GM23338 (cell line): Measurements from ENCODE around the gene SLC17A7. TPM values are rescaled to one million over a fixed set of nuclear protein-coding genes. Genes with fewer than 3 reads are reported as not detected.

ENCODE experiments used
- ATAC-seq: fragments of 200-7000 bp; cut with Tn5 transposase; 3 replicates; pipeline ENCODE4 v1.9.1; 2020
- DNase-seq: peaks from one replicate; pipeline ENCODE4 v3.0.0-alpha.2; 2015; ENCODE audit warnings: low spot score
- H2AFZ ChIP-seq: fragments of 200-600 bp; sonication (generic); 2 replicates; pipeline ENCODE4 v1.8.0; 2016; ENCODE audit warnings: antibody characterized with exemption, mild to moderate bottlenecking, moderate library complexity
- H3F3A ChIP-seq: fragments of 200-600 bp; sonication (generic); replicated peaks from 2 replicates; pipeline ENCODE4 v1.8.0; 2017; ENCODE audit warnings: antibody characterized with exemption, mixed run types, low read depth
- H3K27ac ChIP-seq: fragments of 200-600 bp; sonication (generic); 2 replicates; pipeline ENCODE4 v1.6.1; 2016; ENCODE audit warnings: low read depth
- H3K27me3 ChIP-seq: fragments of 200-600 bp; sonication (generic); 2 replicates; pipeline ENCODE4 v1.8.0; 2016; ENCODE audit warnings: mild to moderate bottlenecking, mixed run types, moderate library complexity; ENCODE audit not compliant: insufficient read depth
- H3K36me3 ChIP-seq: fragments of 200-600 bp; sonication (generic); 2 replicates; pipeline ENCODE4 v1.8.0; 2016; ENCODE audit warnings: mild to moderate bottlenecking; ENCODE audit not compliant: insufficient read depth
- H3K4me1 ChIP-seq: fragments of 200-600 bp; sonication (generic); 2 replicates; pipeline ENCODE4 v1.8.0; 2016; ENCODE audit warnings: mild to moderate bottlenecking, moderate library complexity; ENCODE audit not compliant: insufficient read depth
- H3K4me2 ChIP-seq: fragments of 200-600 bp; sonication (generic); 2 replicates; pipeline ENCODE4 v1.7.1; 2017; ENCODE audit warnings: mixed run types
- H3K4me3 ChIP-seq: fragments of 200-600 bp; sonication (generic); 2 replicates; pipeline ENCODE4 v1.6.1; 2016; ENCODE audit warnings: mixed run types
- H3K79me2 ChIP-seq: fragments of 200-600 bp; sonication (generic); replicated peaks from 2 replicates; pipeline ENCODE4 v1.8.0; 2017; ENCODE audit warnings: mild to moderate bottlenecking; ENCODE audit not compliant: insufficient read depth
- H3K9me2 ChIP-seq: fragments of 200-600 bp; sonication (generic); 2 replicates; pipeline ENCODE4 v1.8.0; 2017; ENCODE audit not compliant: insufficient read depth
- H4K20me1 ChIP-seq: fragments of 200-600 bp; sonication (generic); replicated peaks from 2 replicates; pipeline ENCODE4 v1.8.0; 2017; ENCODE audit warnings: mild to moderate bottlenecking; ENCODE audit not compliant: insufficient read depth
- H3K27ac Mint-ChIP-seq: 2 replicates; pipeline ENCODE4 v1.8.0; 2020; ENCODE audit warnings: inconsistent platforms, mild to moderate bottlenecking, moderate library complexity, mixed read lengths
- H3K27me3 Mint-ChIP-seq: 3 replicates; pipeline ENCODE4 v1.8.0; 2022; ENCODE audit warnings: low read depth, mild to moderate bottlenecking, moderate library complexity, mixed read lengths, inconsistent platforms; ENCODE audit not compliant: insufficient read depth, poor library complexity
- H3K36me3 Mint-ChIP-seq: 3 replicates; pipeline ENCODE4 v1.8.0; 2021; ENCODE audit warnings: low read depth, mild to moderate bottlenecking, inconsistent platforms, moderate library complexity, mixed read lengths
- H3K4me1 Mint-ChIP-seq: 3 replicates; pipeline ENCODE4 v1.8.0; 2020; ENCODE audit warnings: mild to moderate bottlenecking, inconsistent platforms, mixed read lengths
- H3K4me3 Mint-ChIP-seq: 3 replicates; pipeline ENCODE4 v1.8.0; 2021; ENCODE audit warnings: moderate library complexity, mild to moderate bottlenecking, inconsistent platforms, mixed read lengths
- H3K9me3 Mint-ChIP-seq: 3 replicates; pipeline ENCODE4 v1.8.0; 2020; ENCODE audit warnings: moderate library complexity, mild to moderate bottlenecking, inconsistent platforms, mixed read lengths
- CREB1 ChIP-seq: fragments of 250-450 bp; sonication (Bioruptor Pico); IDR thresholded peaks from 2 replicates; pipeline ENCODE4 v1.5.0; 2020; ENCODE audit warnings: low read depth, mild to moderate bottlenecking, moderate library complexity
- EZH2 ChIP-seq: fragments of 200-600 bp; sonication (generic); IDR thresholded peaks from one replicate; pipeline ENCODE4 v1.8.0; 2017; ENCODE audit warnings: antibody characterized with exemption, mild to moderate bottlenecking, low read depth; ENCODE audit not compliant: unreplicated experiment
- EZH2phosphoT487 ChIP-seq: fragments of 200-600 bp; sonication (generic); IDR thresholded peaks from one replicate; pipeline ENCODE4 v1.8.1; 2018; ENCODE audit warnings: antibody characterized with exemption; ENCODE audit not compliant: unreplicated experiment
- JUNB ChIP-seq: IDR thresholded peaks from one replicate; pipeline ENCODE4 v1.6.1; 2016; ENCODE audit warnings: antibody characterized with exemption; ENCODE audit not compliant: unreplicated experiment
- NANOG ChIP-seq: IDR thresholded peaks from 2 replicates; pipeline ENCODE4 v1.6.1; 2016; ENCODE audit warnings: antibody characterized with exemption, borderline replicate concordance
- POLR2AphosphoS5 ChIP-seq: IDR thresholded peaks from 2 replicates; pipeline ENCODE4 v1.6.1; 2016; ENCODE audit warnings: antibody characterized with exemption, low read depth
- REST ChIP-seq: IDR thresholded peaks from one replicate; pipeline ENCODE4 v1.6.1; 2018; ENCODE audit warnings: antibody characterized with exemption; ENCODE audit not compliant: unreplicated experiment
- STAT1 ChIP-seq: IDR thresholded peaks from one replicate; pipeline ENCODE4 v1.6.1; 2016; ENCODE audit warnings: antibody characterized with exemption; ENCODE audit not compliant: unreplicated experiment
- ZNF114 ChIP-seq: fragments of 250-450 bp; sonication (Bioruptor Pico); IDR thresholded peaks from 2 replicates; pipeline ENCODE4 v1.5.0; 2020; ENCODE audit warnings: mild to moderate bottlenecking, moderate library complexity
- ZNF331 ChIP-seq: fragments of 250-450 bp; sonication (Bioruptor Pico); IDR thresholded peaks from 2 replicates; pipeline ENCODE4 v1.5.0; 2020; ENCODE audit warnings: low read depth, mild to moderate bottlenecking, moderate library complexity
- polyA plus RNA-seq: library from polyadenylated mRNA; unstranded; fragments of >200 nt; fragmentation: Nextera tagmentation; extraction: Ambion mirVana; gene quantifications from 2 replicates; pipeline ENCODE4 v1.2.1, GENCODE V29; 2016
- total RNA-seq: library from RNA; depleted of rRNA; stranded (reverse); fragments of >200 nt; shearing (Covaris generic); gene quantifications from 2 replicates; pipeline ENCODE4 v1.2.3, GENCODE V29; 2014
- TF ChIP-seq, protein P1 (sequence below), 2 experiments: fragments of 200-600 bp in 1 of 2; sonication (generic) in 1 of 2; conservative IDR thresholded peaks; 2 replicates each; pipeline versions ENCODE4 v1.5.1 to v1.6.1; 2016 to 2017; ENCODE audit warnings: antibody characterized with exemption in 2 of 2, low read depth in 2 of 2, mild to moderate bottlenecking in 2 of 2, moderate library complexity in 1 of 2

The SLC17A7 gene
- total and polyA plus RNA-seq, 2 experiments from 2014 or later = 0.90 to 1.5 TPM

DNA sequence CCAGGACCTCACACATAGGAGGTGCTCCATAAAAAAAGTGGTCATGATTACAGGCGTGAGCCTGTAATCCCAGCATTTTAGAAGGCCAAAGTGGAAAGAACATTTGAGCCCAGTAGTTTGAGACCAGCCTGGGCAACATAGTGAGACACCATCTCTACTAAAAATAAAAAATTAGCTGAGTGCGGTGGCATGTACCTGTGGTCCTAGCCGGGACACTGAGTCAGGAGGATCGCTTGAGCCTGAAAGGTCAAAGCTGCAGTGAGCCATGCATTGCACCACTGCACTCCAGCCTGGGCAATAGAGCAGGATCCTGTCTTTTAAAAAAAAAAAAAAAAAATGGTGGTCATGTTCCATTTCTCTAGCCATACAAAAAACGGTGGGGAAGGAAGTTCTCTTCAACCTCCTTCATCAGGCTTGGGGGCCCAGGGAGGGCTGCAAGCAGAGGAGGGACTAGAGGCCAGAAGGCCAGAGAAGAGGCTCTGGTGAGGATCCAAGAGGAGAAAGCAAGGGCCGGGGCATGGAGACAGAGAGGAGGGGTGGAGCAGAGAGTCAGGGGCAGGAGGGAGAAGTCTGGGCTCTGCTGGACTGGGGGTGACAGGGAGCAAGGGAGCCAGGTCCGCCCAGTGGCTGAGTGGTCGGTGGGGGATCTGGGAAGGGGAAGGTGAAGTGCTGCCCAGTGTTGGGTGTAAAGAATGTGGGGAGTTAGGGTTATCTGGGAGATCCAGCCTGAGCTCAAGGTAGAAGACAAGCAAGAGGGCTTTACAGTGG is 44.4 kb downstream of the SLC17A7 start:
- no peaks in the 10 kb centered on the region for H3K27me3 ChIP-seq
- H3K27ac ChIP-seq = no peak overlapping the region
- no peaks in the 10 kb centered on the region for H4K20me1 ChIP-seq
- Mint-ChIP-seq H3K9me3 (no peaks in the 10 kb centered on the region), H3K27ac (no peak overlapping the region), H3K4me1 (peaks cover 32% of the 10 kb centered on the region), H3K36me3 (no peaks in the 10 kb centered on the region), H3K27me3 (peaks cover 24% of the 10 kb centered on the region), H3K4me3 (no peak overlapping the region)
- H3K4me1 ChIP-seq = no peaks in the 10 kb centered on the region; the same call in 1 of the 2 replicates
- no peak overlapping the region for H3K4me2 ChIP-seq
- H3K4me3 ChIP-seq = no peak overlapping the region
- 0 out of 2 replicates have a peak, but pooled peaks cover under 1% of the 10 kb centered on the region for H3K9me2 ChIP-seq
- no peak for DNase-seq
- no peak for ATAC-seq
- H3F3A ChIP-seq = no peaks in the 10 kb centered on the region
- H2AFZ ChIP-seq = no peak overlapping the region
- H3K79me2 ChIP-seq = no peaks in the 10 kb centered on the region
- no peaks in the 10 kb centered on the region for H3K36me3 ChIP-seq
- TF ChIP-seq REST (no peak), CREB1 (CRISPR knock-in tag) (no peak), NANOG (no peak), JUNB (no peak), ZNF114 (CRISPR knock-in tag) (no peak), EZH2phosphoT487 (no peak), POLR2AphosphoS5 (no peak), ZNF331 (no peak), STAT1 (no peak), EZH2 (no peak)
- TF ChIP-seq, protein P1, sequence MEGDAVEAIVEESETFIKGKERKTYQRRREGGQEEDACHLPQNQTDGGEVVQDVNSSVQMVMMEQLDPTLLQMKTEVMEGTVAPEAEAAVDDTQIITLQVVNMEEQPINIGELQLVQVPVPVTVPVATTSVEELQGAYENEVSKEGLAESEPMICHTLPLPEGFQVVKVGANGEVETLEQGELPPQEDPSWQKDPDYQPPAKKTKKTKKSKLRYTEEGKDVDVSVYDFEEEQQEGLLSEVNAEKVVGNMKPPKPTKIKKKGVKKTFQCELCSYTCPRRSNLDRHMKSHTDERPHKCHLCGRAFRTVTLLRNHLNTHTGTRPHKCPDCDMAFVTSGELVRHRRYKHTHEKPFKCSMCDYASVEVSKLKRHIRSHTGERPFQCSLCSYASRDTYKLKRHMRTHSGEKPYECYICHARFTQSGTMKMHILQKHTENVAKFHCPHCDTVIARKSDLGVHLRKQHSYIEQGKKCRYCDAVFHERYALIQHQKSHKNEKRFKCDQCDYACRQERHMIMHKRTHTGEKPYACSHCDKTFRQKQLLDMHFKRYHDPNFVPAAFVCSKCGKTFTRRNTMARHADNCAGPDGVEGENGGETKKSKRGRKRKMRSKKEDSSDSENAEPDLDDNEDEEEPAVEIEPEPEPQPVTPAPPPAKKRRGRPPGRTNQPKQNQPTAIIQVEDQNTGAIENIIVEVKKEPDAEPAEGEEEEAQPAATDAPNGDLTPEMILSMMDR (conservative IDR thresholded peaks at IDR 0.05; ENCODE audit: low read depth in 2 of 2) = no peak
